HG03460 (cell line): Measurements from ENCODE around the gene GPRC5D.

ENCODE experiments used
- ATAC-seq: cut with Tn5 transposase; IDR thresholded peaks from one replicate; pipeline ENCODE4 v1.9.1; 2021; ENCODE audit not compliant: unreplicated experiment

GPRC5D gene

GRCh38 chr12:12952036-12952435, at the start of gene GPRC5D:
TSS of gene GPRC5D (minus strand) at chr12:12952170. CDS start at chr12:12950384, 1,786 bp downstream.
- ATAC-seq: no peak

GRCh38 chr12:13001775-13002040, 49.7 kb upstream of the GPRC5D start:
- ATAC-seq: no peak

- ATAC-seq: no peak
These were observed 49.2 kb upstream of the GPRC5D start for GRCh38 chr12:13000925-13001774.

- ATAC-seq: no peak
These were observed 48.6 kb upstream of the GPRC5D start for GRCh38 chr12:13000616-13000924.

- peak; percentile 86 for ATAC-seq
These were observed 48.1 kb upstream of the GPRC5D start, which contains the start of gene HEBP1 for GRCh38 chr12:12999959-13000615. TSS of gene HEBP1 (minus strand) at chr12:13000265. CDS start at chr12:13000114, 151 bp downstream.

- no peak for ATAC-seq
These were observed 47.4 kb upstream of the GPRC5D start for GRCh38 chr12:12999271-12999958.

GRCh38 chr12:12998248-12998647, 46.3 kb upstream of the GPRC5D start:
- no peak for ATAC-seq

GRCh38 chr12:12997734-12998133, 45.8 kb upstream of the GPRC5D start:
- no peak for ATAC-seq

- no peak for ATAC-seq
These were observed 45.2 kb upstream of the GPRC5D start for GRCh38 chr12:12997156-12997555.

GRCh38 chr12:12996209-12996608, 44.2 kb upstream of the GPRC5D start:
- ATAC-seq: no peak

- ATAC-seq: no peak
These were observed 43.1 kb upstream of the GPRC5D start for GRCh38 chr12:12995088-12995487.

- no peak for ATAC-seq
These were observed 41.4 kb upstream of the GPRC5D start for GRCh38 chr12:12993367-12993766.

GRCh38 chr12:12992418-12993130, 40.6 kb upstream of the GPRC5D start:
- ATAC-seq: no peak

- no peak for ATAC-seq
These were observed 38.9 kb upstream of the GPRC5D start for GRCh38 chr12:12990700-12991468.

GRCh38 chr12:12987421-12987820, 35.5 kb upstream of the GPRC5D start:
- no peak for ATAC-seq

- ATAC-seq: no peak
These were observed 34.9 kb upstream of the GPRC5D start for GRCh38 chr12:12986775-12987331.

GRCh38 chr12:12985817-12986408, 33.9 kb upstream of the GPRC5D start:
- ATAC-seq: no peak

- no peak for ATAC-seq
These were observed 32.2 kb upstream of the GPRC5D start for GRCh38 chr12:12984149-12984548.

- ATAC-seq: no peak
These were observed 31.6 kb upstream of the GPRC5D start for GRCh38 chr12:12983420-12984035.

GRCh38 chr12:12982331-12982730, 30.4 kb upstream of the GPRC5D start:
- no peak for ATAC-seq
